ENCODE measurements around the gene U2AF1L4.

GRCh38 chr19:35755550-35756376 is 10.5 kb upstream of the U2AF1L4 start:
- TF ChIP-seq EP300 (IDR thresholded peaks at IDR 0.05; ENCODE audit: low read depth) (peak; percentile 82), CTCF (IDR thresholded peaks at IDR 0.05) (no peak)

Measured in transverse colon (tissue), 3 donors.